Astrocyte (in vitro differentiated cells and primary cell): ENCODE results near the gene DENND1B. TPM values are rescaled to one million over a fixed set of nuclear protein-coding genes. Genes with fewer than 3 reads are reported as not detected.
A peak's percentile ranks its signal among the peaks of the same experiment; 100 is the strongest.

Experiments used
- DNase-seq: peaks from one replicate; pipeline ENCODE4 v3.0.0-alpha.2; 2010; ENCODE audit warnings: low read depth
- FAIRE-seq: peaks from 2 replicates; lab custom pipeline; 2011; peaks lifted over from hg19 to GRCh38; lab: Jason Lieb, UNC
- H2AFZ ChIP-seq: 2 replicates; pipeline ENCODE4 v1.6.0; 2012; ENCODE audit warnings: low read depth, low read length, inconsistent platforms
- H3K27ac ChIP-seq: 2 replicates; pipeline ENCODE4 v1.5.1; 2011; ENCODE audit warnings: low read depth, low read length, inconsistent platforms
- H3K27me3 ChIP-seq: 2 replicates; pipeline ENCODE4 v1.6.0; 2011; ENCODE audit warnings: low read length, inconsistent platforms; ENCODE audit not compliant: insufficient read depth
- H3K36me3 ChIP-seq: 2 replicates; pipeline ENCODE4 v1.5.1; 2011; ENCODE audit warnings: low read length, inconsistent platforms; ENCODE audit not compliant: insufficient read depth
- H3K4me1 ChIP-seq: 2 replicates; pipeline ENCODE4 v1.5.1; 2011; ENCODE audit warnings: low read length, inconsistent platforms; ENCODE audit not compliant: insufficient read depth
- H3K4me2 ChIP-seq: 2 replicates; pipeline ENCODE4 v1.6.0; 2012; ENCODE audit warnings: low read length, inconsistent platforms
- H3K4me3 ChIP-seq: 2 replicates; pipeline ENCODE4 v1.5.1; 2011; ENCODE audit warnings: low read depth, mild to moderate bottlenecking, low read length, inconsistent platforms; ENCODE audit not compliant: insufficient read depth
- H3K79me2 ChIP-seq: 2 replicates; pipeline ENCODE4 v1.6.0; 2012; ENCODE audit warnings: mild to moderate bottlenecking, low read length, inconsistent platforms; ENCODE audit not compliant: insufficient read depth
- H3K9ac ChIP-seq: 2 replicates; pipeline ENCODE4 v1.6.0; 2012; ENCODE audit warnings: mild to moderate bottlenecking, low read length, inconsistent platforms
- H3K9me3 ChIP-seq: 2 replicates; pipeline ENCODE4 v1.5.1; 2012; ENCODE audit warnings: low read depth, mild to moderate bottlenecking, low read length, inconsistent platforms; ENCODE audit not compliant: insufficient read depth
- H4K20me1 ChIP-seq: 2 replicates; pipeline ENCODE4 v1.6.0; 2012; ENCODE audit warnings: low read length, inconsistent platforms; ENCODE audit not compliant: insufficient read depth
- H3K27ac Mint-ChIP-seq: one replicate; pipeline ENCODE4 v1.8.0; 2021; ENCODE audit warnings: mild to moderate bottlenecking, mixed read lengths; ENCODE audit not compliant: unreplicated experiment
- H3K27me3 Mint-ChIP-seq: one replicate; pipeline ENCODE4 v1.8.0; 2021; ENCODE audit warnings: low read depth, mixed read lengths; ENCODE audit not compliant: unreplicated experiment
- H3K36me3 Mint-ChIP-seq: one replicate; pipeline ENCODE4 v1.8.0; 2021; ENCODE audit warnings: low read depth, mixed read lengths; ENCODE audit not compliant: unreplicated experiment
- H3K4me1 Mint-ChIP-seq: one replicate; pipeline ENCODE4 v1.8.0; 2021; ENCODE audit warnings: low read depth, mixed read lengths; ENCODE audit not compliant: unreplicated experiment
- H3K4me3 Mint-ChIP-seq: one replicate; pipeline ENCODE4 v1.8.0; 2021; ENCODE audit warnings: mild to moderate bottlenecking, moderate library complexity, mixed read lengths; ENCODE audit not compliant: unreplicated experiment
- H3K9me3 Mint-ChIP-seq: one replicate; pipeline ENCODE4 v1.8.0; 2021; ENCODE audit warnings: mild to moderate bottlenecking, mixed read lengths; ENCODE audit not compliant: unreplicated experiment
- EZH2 ChIP-seq: IDR thresholded peaks from 2 replicates; pipeline ENCODE4 v1.6.1; 2012; ENCODE audit warnings: mild to moderate bottlenecking, low read length, inconsistent platforms; ENCODE audit not compliant: insufficient read depth
- total RNA-seq: library from RNA; stranded (reverse); gene quantifications from 2 replicates; pipeline ENCODE4 v1.2.1, GENCODE V29; 2021
- TF ChIP-seq, protein P1 (sequence below): IDR thresholded peaks from 2 replicates; pipeline ENCODE4 v1.5.1; 2011; ENCODE audit warnings: low read depth, mild to moderate bottlenecking, inconsistent platforms, low read length, moderate library complexity; ENCODE audit not compliant: insufficient read depth

DENND1B gene
- total RNA-seq, 1 donor from 2014 or later = 9.6 TPM

DNA sequence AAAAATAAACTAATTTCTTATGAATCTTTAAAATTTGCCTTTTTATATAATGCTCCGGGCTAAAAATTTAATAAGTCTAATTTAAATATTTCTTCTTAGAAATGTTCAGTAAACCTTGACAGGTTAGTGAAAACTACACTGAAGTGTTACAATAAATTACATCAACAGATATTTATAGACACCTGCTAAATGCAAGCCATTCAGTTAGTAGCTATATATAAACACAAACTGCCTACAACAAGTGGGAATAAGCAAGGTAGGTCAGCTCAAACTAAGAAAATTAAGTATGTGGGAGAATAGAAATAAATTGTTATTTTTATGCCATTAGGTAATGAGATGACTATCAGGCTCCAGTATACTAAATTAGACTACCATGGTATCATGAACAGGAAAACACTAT, 215.6 kb downstream of the DENND1B start:
- no peaks in the 10 kb centered on the region for H3K36me3 ChIP-seq
- Mint-ChIP-seq H3K9me3 (no peaks in the 10 kb centered on the region), H3K27ac (no peak overlapping the region), H3K36me3 (peaks cover 4% of the 10 kb centered on the region), H3K4me3 (no peak overlapping the region), H3K27me3 (no peaks in the 10 kb centered on the region), H3K4me1 (peaks cover 2% of the 10 kb centered on the region)
- H3K9ac ChIP-seq = no peak overlapping the region
- no peaks in the 10 kb centered on the region for H3K79me2 ChIP-seq
- H3K4me3 ChIP-seq = no peak overlapping the region
- H3K4me1 ChIP-seq = peaks cover 7% of the 10 kb centered on the region
- no peak for DNase-seq
- H3K27me3 ChIP-seq = no peaks in the 10 kb centered on the region
- no peak overlapping the region for H3K27ac ChIP-seq
- no peak overlapping the region for H2AFZ ChIP-seq
- H3K4me2 ChIP-seq = no peak overlapping the region
- H4K20me1 ChIP-seq = no peaks in the 10 kb centered on the region
- no peaks in the 10 kb centered on the region for H3K9me3 ChIP-seq
- FAIRE-seq = no peak
- no peak for TF ChIP-seq EZH2
- TF ChIP-seq, protein P1, sequence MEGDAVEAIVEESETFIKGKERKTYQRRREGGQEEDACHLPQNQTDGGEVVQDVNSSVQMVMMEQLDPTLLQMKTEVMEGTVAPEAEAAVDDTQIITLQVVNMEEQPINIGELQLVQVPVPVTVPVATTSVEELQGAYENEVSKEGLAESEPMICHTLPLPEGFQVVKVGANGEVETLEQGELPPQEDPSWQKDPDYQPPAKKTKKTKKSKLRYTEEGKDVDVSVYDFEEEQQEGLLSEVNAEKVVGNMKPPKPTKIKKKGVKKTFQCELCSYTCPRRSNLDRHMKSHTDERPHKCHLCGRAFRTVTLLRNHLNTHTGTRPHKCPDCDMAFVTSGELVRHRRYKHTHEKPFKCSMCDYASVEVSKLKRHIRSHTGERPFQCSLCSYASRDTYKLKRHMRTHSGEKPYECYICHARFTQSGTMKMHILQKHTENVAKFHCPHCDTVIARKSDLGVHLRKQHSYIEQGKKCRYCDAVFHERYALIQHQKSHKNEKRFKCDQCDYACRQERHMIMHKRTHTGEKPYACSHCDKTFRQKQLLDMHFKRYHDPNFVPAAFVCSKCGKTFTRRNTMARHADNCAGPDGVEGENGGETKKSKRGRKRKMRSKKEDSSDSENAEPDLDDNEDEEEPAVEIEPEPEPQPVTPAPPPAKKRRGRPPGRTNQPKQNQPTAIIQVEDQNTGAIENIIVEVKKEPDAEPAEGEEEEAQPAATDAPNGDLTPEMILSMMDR = no peak

DNA sequence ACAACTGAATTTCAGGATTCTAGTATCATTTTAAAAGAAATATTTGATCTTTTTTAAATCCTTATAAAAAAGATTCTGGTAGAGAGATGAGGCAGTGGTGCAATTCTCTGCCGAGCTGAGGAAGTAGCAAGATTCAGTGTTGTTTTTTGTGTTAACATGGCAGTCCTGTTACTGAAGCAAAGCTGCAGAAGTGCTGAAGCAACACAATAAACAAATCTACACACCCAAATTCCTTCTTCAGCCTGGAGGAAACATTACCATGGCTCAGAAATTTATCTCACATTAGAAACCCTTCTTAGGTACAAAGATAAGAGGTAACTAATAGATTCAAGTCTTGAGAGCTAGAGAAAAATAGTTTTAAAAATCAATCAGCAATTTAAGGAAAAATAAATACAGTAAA, 216.0 kb downstream of the DENND1B start:
- no peaks in the 10 kb centered on the region for H3K36me3 ChIP-seq
- no peak for DNase-seq
- H3K27ac ChIP-seq = no peak overlapping the region
- Mint-ChIP-seq H3K36me3 (peaks cover 4% of the 10 kb centered on the region), H3K4me1 (peaks cover 2% of the 10 kb centered on the region), H3K27me3 (no peaks in the 10 kb centered on the region), H3K27ac (no peak overlapping the region), H3K9me3 (no peaks in the 10 kb centered on the region), H3K4me3 (no peak overlapping the region)
- no peaks in the 10 kb centered on the region for H3K27me3 ChIP-seq
- no peaks in the 10 kb centered on the region for H4K20me1 ChIP-seq
- no peak overlapping the region for H3K4me3 ChIP-seq
- no peak overlapping the region for H2AFZ ChIP-seq
- H3K4me2 ChIP-seq = no peak overlapping the region
- H3K4me1 ChIP-seq = peaks cover 7% of the 10 kb centered on the region
- no peaks in the 10 kb centered on the region for H3K9me3 ChIP-seq
- no peak overlapping the region for H3K9ac ChIP-seq
- TF ChIP-seq EZH2 = no peak
- TF ChIP-seq, protein P1 = no peak
- no peak for FAIRE-seq
- no peaks in the 10 kb centered on the region for H3K79me2 ChIP-seq

DNA sequence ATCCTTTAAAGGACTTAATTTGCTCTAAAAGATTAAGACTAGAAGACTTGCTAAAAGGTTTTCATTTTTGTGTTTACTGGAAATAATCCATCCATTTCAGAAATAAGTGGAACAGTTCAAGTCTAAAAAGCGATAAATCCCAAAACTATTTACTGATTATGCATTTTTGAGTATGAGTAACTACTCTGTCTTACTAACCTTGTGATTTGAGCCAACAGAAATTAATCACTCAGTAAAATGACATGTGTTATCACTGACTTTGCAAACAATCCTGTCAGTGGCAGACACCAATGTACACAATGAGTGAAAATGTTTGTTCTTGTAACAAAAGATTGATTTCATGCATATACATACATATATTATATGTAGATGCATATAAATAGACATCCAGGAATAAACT, 218.0 kb downstream of the DENND1B start:
- no peaks in the 10 kb centered on the region for H3K9me3 Mint-ChIP-seq
- DNase-seq (peak; percentile 64), FAIRE-seq (no peak)
- no peaks in the 10 kb centered on the region for H3K36me3 Mint-ChIP-seq
- H3K4me1 ChIP-seq = peaks cover 7% of the 10 kb centered on the region
- no peaks in the 10 kb centered on the region for H3K27me3 ChIP-seq
- H3K27ac Mint-ChIP-seq = no peak overlapping the region
- no peaks in the 10 kb centered on the region for H3K36me3 ChIP-seq
- no peaks in the 10 kb centered on the region for H4K20me1 ChIP-seq
- H3K27ac ChIP-seq = no peak overlapping the region
- no peaks in the 10 kb centered on the region for H3K9me3 ChIP-seq
- H3K9ac ChIP-seq = no peak overlapping the region
- H3K27me3 Mint-ChIP-seq = no peaks in the 10 kb centered on the region
- no peaks in the 10 kb centered on the region for H3K79me2 ChIP-seq
- no peak overlapping the region for H2AFZ ChIP-seq
- no peak overlapping the region for H3K4me3 ChIP-seq
- H3K4me2 ChIP-seq = peak overlapping the region; percentile 16
- TF ChIP-seq EZH2 = no peak
- TF ChIP-seq, protein P1 = no peak
- H3K4me1 Mint-ChIP-seq = peaks cover 2% of the 10 kb centered on the region
- H3K4me3 Mint-ChIP-seq = no peak overlapping the region
